Brain microvascular endothelial cell (primary cell): ENCODE results near the gene RMRP.

Source experiments
- DNase-seq: peaks from one replicate; pipeline ENCODE4 v3.0.0-alpha.2; 2020
- H3K27ac ChIP-seq: fragments of 250-450 bp; sonication (Bioruptor Pico); 2 replicates; pipeline ENCODE4 v1.5.1; 2020; ENCODE audit warnings: mild to moderate bottlenecking, moderate library complexity
- H3K27me3 ChIP-seq: fragments of 250-450 bp; sonication (Bioruptor Pico); replicated peaks from 2 replicates; pipeline ENCODE4 v1.5.1; 2020; ENCODE audit warnings: mild to moderate bottlenecking
- H3K36me3 ChIP-seq: fragments of 250-450 bp; sonication (Bioruptor Pico); replicated peaks from 2 replicates; pipeline ENCODE4 v1.5.1; 2020; ENCODE audit warnings: mild to moderate bottlenecking
- H3K4me3 ChIP-seq: 2 replicates; pipeline ENCODE4 v1.5.1; 2011; ENCODE audit warnings: low read depth, mild to moderate bottlenecking, control low read depth, low read length, moderate library complexity
- CTCF ChIP-seq: IDR thresholded peaks from 2 replicates; pipeline ENCODE4 v1.5.1; 2011; ENCODE audit warnings: low read depth, mild to moderate bottlenecking, moderate library complexity, low read length, control low read depth, inconsistent platforms; ENCODE audit errors: missing control alignments
- in situ Hi-C: cut with HindIII; loops from 2 replicates; pipeline ENCODE4 v1.10.0; 2017; ENCODE audit warnings: low sequenced_read_pairs, low pct_ligation_motif_present

The RMRP gene

DNA sequence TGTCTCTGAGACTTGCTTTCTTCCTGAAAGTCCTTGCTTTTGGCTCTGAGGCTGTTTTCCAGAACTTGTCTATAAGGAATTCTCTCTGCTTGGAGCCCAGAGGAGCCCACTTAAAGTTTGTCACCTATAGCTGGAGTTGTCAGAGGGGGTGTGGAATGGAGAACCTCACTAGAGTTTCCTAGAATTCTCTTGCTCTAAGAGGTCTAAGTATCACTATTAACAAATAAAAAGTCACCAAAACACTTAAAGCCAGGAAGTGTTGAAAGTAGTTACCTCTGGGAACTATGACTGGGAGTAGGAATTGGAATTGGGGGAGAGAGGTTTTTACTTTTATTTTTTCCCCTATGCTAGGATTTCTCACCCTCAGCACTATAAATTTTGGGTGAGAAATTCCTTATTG, 22.1 kb downstream of the RMRP start:
- no peaks in the 10 kb centered on the region for H3K36me3 ChIP-seq
- no peak for TF ChIP-seq CTCF
- H3K27me3 ChIP-seq, result no peaks in the 10 kb centered on the region
- no peak overlapping the region for H3K4me3 ChIP-seq
- DNase-seq, result no peak
- no peak overlapping the region for H3K27ac ChIP-seq
- in situ Hi-C loops, result no loop called here

- Histone ChIP-seq H3K36me3 (no peaks in the 10 kb centered on the region), H3K27me3 (no peaks in the 10 kb centered on the region), H3K27ac (no peak overlapping the region), H3K4me3 (no peak overlapping the region)
- no peak for TF ChIP-seq CTCF
- in situ Hi-C loops, result no loop called here
- no peak for DNase-seq
Observed at GRCh38 chr9:35629597-35629996, 28.2 kb downstream of the RMRP start.

DNA sequence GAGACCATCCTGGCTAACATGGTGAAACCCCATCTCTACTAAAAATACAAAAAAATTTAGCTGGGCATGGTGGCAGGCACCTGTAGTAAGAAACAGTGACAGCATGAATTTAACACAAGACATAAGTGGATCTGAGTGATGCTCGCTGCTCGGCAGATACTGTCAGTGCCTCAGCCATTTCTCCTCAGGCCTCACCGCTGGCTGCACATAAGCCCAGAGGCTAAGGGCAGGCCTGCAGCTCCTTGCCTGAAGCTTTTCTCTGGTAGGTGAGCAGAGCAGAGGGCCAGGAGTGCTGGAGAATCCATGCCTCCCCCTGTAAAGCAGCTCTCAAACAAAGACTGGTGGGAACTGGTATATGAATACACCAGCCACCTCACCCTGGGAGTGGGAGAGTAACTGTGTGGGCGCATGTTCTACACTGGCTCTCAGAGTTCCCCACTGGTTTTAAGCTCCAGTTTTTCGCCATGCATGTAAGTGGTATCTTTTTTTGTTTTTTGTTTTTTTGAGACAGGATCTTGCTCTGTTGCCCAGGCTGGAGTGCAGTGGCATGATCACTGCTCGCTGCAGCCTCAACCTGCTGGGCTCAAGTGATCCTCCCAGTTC, 29.3 kb downstream of the RMRP start:
- DNase-seq, result no peak
- no peaks in the 10 kb centered on the region for H3K27me3 ChIP-seq
- no peak overlapping the region for H3K27ac ChIP-seq
- no peak overlapping the region for H3K4me3 ChIP-seq
- no peak for TF ChIP-seq CTCF
- in situ Hi-C loops, result no loop called here
- H3K36me3 ChIP-seq, result no peaks in the 10 kb centered on the region

DNA sequence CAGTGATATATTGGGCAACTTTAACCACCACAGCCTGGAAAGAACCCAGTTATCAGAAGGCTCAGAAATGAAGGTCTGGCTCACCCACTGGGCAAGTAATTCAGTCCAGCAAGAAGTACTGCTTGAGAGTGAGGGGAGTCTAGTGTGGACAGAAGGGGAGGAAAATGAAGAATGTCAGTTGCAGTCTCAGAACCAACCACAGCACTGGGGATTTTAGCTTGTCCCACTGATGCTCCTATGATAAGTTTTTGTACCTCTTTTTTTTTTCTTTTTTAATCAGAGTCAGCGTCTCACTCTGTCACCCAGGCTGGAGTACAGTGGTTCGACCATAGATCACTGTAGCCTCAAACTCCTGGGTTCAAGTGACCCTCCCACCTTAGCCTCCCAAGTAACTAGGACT, 30.2 kb downstream of the RMRP start:
- no peaks in the 10 kb centered on the region for H3K36me3 ChIP-seq
- no peaks in the 10 kb centered on the region for H3K27me3 ChIP-seq
- in situ Hi-C loops, result no loop called here
- no peak overlapping the region for H3K27ac ChIP-seq
- no peak for DNase-seq
- TF ChIP-seq CTCF, result no peak
- H3K4me3 ChIP-seq, result no peak overlapping the region

DNA sequence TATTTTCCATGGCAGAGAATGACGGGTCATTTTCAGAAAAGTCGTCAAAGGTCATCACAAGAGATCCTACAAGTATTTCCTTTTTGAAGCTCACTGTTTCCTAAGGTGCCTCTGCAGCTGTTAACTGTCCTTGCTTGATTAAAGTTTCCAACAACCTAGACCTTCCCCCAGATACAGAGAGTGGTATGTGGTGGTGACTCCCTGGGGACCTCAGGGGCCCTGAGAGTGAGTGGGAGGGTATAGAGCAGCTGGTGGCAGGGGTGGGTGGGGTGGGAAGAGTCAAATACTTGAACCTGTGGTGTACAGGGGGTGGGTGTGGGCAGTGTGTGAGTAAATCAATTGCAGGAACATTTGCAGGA, 38.0 kb downstream of the RMRP start:
- peaks cover 13% of the 10 kb centered on the region for H3K27me3 ChIP-seq
- TF ChIP-seq CTCF, result no peak
- in situ Hi-C loops, result no loop called here
- H3K27ac ChIP-seq, result no peak overlapping the region
- DNase-seq, result no peak
- no peak overlapping the region for H3K4me3 ChIP-seq
- H3K36me3 ChIP-seq, result no peaks in the 10 kb centered on the region

DNA sequence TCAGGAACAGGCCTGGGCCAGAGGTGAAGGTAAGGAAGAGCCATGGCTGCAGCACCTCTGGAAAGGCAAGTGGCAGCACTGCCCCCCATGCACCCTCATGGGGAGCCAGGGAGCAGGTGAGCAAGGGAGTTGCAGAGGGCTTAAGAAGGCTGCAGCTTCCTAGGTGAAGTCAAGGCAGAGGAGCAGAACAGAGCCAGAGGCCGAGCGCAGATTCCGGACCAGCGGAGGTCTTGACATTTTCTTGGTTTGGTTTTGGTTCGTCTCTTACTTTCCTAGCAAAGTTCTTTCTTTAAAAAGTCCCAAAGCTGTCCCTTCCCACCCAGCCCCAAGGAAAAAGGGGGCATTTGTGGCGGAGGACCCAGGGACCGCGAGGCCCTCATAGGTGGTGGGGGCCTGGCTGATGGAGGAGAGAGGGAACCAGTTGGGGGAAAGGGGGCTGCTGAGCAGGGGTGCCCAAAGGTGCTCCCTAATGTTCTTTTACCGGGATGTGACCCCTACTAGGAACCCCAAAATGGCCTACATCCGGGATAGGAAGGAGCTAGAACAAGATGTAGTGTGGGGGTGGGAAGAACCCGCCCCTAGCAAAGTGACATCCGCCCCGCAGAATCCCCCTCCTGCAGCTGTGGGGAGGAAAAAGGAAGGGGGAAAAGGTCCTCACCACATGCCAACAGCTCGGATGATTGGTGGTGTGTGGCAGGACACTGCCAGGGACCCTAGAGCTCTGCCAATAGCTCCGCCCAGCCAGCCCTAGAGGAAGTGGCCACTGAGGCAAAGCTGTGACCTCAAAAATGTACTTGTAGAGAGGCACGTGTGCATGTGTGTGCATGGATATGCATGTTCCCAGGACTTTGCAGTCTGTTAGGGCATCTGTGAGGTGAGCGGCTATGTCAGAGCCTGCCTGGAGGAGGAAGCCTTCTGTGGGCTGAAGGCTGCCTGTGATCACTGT, 38.7 kb downstream of the RMRP start:
- H3K27ac ChIP-seq, result no peak overlapping the region
- no peak for TF ChIP-seq CTCF
- no peak overlapping the region for H3K4me3 ChIP-seq
- in situ Hi-C loops, result no loop called here
- no peak for DNase-seq
- H3K27me3 ChIP-seq, result peaks cover 13% of the 10 kb centered on the region
- no peaks in the 10 kb centered on the region for H3K36me3 ChIP-seq
